ENCODE results near the gene UBE2D2. TPM values are rescaled to one million over a fixed set of nuclear protein-coding genes. Genes with fewer than 3 reads are reported as not detected.

UBE2D2 gene
- total and polyA plus RNA-seq, 2 donors (not counting 1 experiment from before 2014, with no cell fraction given): 64.3 to 168 TPM

DNA sequence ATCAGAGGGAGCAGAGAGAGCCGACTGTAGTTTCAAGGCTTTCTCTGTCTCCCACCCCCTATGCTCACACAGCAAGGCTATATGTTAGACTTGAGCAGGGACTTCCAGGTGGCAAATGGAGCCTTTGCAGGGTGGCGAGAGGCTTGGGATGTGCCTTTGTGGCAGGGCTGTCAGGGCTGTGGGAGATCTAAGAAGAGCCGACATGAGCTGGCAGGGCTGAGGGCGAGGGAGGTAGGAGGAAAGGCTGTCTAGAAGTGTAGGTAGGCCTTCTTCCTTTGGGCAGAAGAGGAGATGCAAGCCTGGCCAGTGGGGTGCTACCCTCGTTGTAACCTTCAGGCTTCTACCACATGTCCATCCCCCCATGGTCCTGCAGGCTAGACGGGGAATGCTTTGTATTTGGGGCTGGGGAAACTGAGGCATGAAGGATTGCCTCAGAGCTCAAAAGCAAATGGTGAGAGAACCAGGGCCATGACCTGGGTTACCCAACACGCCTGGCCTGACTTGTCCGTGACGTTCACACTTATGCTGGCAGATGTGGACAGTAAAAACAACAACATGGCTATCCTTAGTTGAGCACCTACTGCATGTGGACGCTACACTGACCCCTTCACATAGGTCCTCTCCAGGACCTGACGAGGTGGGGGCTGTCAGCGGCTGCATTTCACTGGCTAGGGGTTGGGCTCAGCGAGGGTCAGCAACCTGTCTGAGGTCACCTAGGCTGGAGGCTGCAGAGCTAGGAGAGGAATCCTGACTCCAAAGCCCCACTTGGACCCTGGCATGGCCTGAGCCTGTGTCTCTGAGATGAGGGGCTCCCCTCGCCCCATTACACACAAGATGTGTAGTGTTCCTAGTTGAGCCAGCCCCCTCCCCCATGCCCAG, 102.3 kb downstream of the UBE2D2 start:
- H3K4me3 ChIP-seq (ENCODE audit: control extremely low read depth in 1 of 5, extremely low read depth in 1 of 5, insufficient read depth in 1 of 5, low read depth in 2 of 5, low read length in 4 of 5): peak overlapping the region in 1 of 5 experiments; percentile 14
- Mint-ChIP-seq H3K9me3 (ENCODE audit: insufficient read depth) (no peaks in the 10 kb centered on the region), H3K4me1 (peaks cover 89% of the 10 kb centered on the region), H3K27ac (peak overlapping the region; percentile 99), H3K4me3 (peak overlapping the region; percentile 86), H3K27me3 (no peaks in the 10 kb centered on the region)
- POLR2A ChIA-PET: interaction anchor here (1.2 to 9.7 kb wide), 4 partner anchors 14 to 92 kb away, joined by 4 to 266 read pairs (median 28); partner anchors contain the start of gene CXXC5
- no peaks in the 10 kb centered on the region for H3K27me3 ChIP-seq (replicated peaks in 1 of 4; ENCODE audit: control extremely low read depth in 1 of 4, control insufficient read depth in 3 of 4, insufficient read depth in 4 of 4, low read length in 3 of 4)
- peaks cover 94 to 98% of the 10 kb centered on the region in 2 donors for H3K4me1 ChIP-seq (ENCODE audit: control insufficient read depth in 2 of 2, insufficient read depth in 2 of 2, low read length in 2 of 2)
- intact Hi-C loops (cut with micrococcal nuclease): no loop called here
- ATAC-seq (ENCODE audit: low read depth) (no peak), DNase-seq (no peak)
- H3K9ac ChIP-seq (ENCODE audit: low read length): peak overlapping the region; percentile 27
- H3K27ac ChIP-seq (ENCODE audit: low read length in 2 of 2): peak overlapping the region; percentile 43 to 90
- no peak for TF ChIP-seq EZH2 (IDR thresholded peaks at IDR 0.05; ENCODE audit: borderline replicate concordance, insufficient read depth, low read depth, low read length, poor library complexity, severe bottlenecking)
- TF ChIP-seq, protein P1, sequence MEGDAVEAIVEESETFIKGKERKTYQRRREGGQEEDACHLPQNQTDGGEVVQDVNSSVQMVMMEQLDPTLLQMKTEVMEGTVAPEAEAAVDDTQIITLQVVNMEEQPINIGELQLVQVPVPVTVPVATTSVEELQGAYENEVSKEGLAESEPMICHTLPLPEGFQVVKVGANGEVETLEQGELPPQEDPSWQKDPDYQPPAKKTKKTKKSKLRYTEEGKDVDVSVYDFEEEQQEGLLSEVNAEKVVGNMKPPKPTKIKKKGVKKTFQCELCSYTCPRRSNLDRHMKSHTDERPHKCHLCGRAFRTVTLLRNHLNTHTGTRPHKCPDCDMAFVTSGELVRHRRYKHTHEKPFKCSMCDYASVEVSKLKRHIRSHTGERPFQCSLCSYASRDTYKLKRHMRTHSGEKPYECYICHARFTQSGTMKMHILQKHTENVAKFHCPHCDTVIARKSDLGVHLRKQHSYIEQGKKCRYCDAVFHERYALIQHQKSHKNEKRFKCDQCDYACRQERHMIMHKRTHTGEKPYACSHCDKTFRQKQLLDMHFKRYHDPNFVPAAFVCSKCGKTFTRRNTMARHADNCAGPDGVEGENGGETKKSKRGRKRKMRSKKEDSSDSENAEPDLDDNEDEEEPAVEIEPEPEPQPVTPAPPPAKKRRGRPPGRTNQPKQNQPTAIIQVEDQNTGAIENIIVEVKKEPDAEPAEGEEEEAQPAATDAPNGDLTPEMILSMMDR (IDR thresholded peaks at IDR 0.05): no peak
- CTCF ChIA-PET: interaction anchor here (1.0 to 11.4 kb wide), 3 partner anchors 9 to 29 kb away, joined by 3 to 215 read pairs (median 188); partner anchors contain the start of gene CXXC5
- no peak overlapping the region for H2AFZ ChIP-seq (ENCODE audit: insufficient read depth, low read depth, low read length, poor library complexity, severe bottlenecking)
- no peaks in the 10 kb centered on the region for H3K9me3 ChIP-seq (ENCODE audit: control extremely low read depth in 1 of 3, control insufficient read depth in 2 of 3, insufficient read depth in 1 of 3, low read length in 2 of 3)
- peaks cover 0 to 45% of the 10 kb centered on the region in 2 experiments for H3K36me3 ChIP-seq (replicated peaks in 1 of 2; ENCODE audit: control extremely low read depth in 1 of 2, control insufficient read depth in 1 of 2, extremely low read depth in 1 of 2, insufficient read depth in 2 of 2, low read length in 1 of 2)
- peaks cover 99% of the 10 kb centered on the region for H3K79me2 ChIP-seq (ENCODE audit: control insufficient read depth, insufficient read depth, low read length)
- 85% methylated on average over 8 of the region's 14 CpGs for WGBS (ENCODE audit: insufficient coverage)
- H4K20me1 ChIP-seq (ENCODE audit: control insufficient read depth, insufficient read depth, low read length, poor library complexity, severe bottlenecking): peaks cover 99% of the 10 kb centered on the region
- H3K4me2 ChIP-seq (replicated peaks; ENCODE audit: low read depth, low read length, poor library complexity, severe bottlenecking): peak overlapping the region; percentile 94

Data from B cell (primary cell).